K562 (cell line): ENCODE data around the gene TRMT44. TPM values are rescaled to one million over a fixed set of nuclear protein-coding genes. Genes with fewer than 3 reads are reported as not detected.

Source experiments
- EP300 ChIP-seq: IDR thresholded peaks from 2 replicates; pipeline ENCODE4 v1.6.1; 2012; ENCODE audit warnings: low read length, improper control_type of control experiment
- HDAC3 ChIP-seq: fragments of 450-650 bp; IDR thresholded peaks from 2 replicates; pipeline ENCODE4 v1.6.1; 2018; ENCODE audit warnings: borderline replicate concordance, mild to moderate bottlenecking, moderate library complexity; ENCODE audit not compliant: partially characterized antibody
- KDM1A ChIP-seq, 2 experiments: fragments of 450-650 bp; IDR thresholded peaks; 2 replicates each; pipeline ENCODE4 v1.6.1; 2016; ENCODE audit warnings: mild to moderate bottlenecking in 2 of 2
- L3MBTL2 ChIP-seq: fragments of 450-650 bp; IDR thresholded peaks from 2 replicates; pipeline ENCODE4 v1.6.1; 2016; ENCODE audit warnings: mild to moderate bottlenecking, moderate library complexity
- MTA3 ChIP-seq: fragments of 450-650 bp; formaldehyde crosslinking; IDR thresholded peaks from 2 replicates; pipeline ENCODE4 v1.6.1; 2017; ENCODE audit warnings: mild to moderate bottlenecking, borderline replicate concordance
- MYNN ChIP-seq, 2 experiments: sonication (generic); formaldehyde crosslinking in 1 of 2; IDR thresholded peaks; 2 replicates each; pipeline versions ENCODE4 v1.5.0 to v1.6.1; 2016 to 2020; ENCODE audit warnings: antibody characterized with exemption in 1 of 2, missing genetic modification reagents in 1 of 2
- POLR2G ChIP-seq: fragments of 200-400 bp; formaldehyde crosslinking; IDR thresholded peaks from 2 replicates; pipeline ENCODE4 v1.6.1; 2017; ENCODE audit warnings: low read depth, mild to moderate bottlenecking, antibody characterized with exemption, low read length, moderate library complexity
- RCOR1 ChIP-seq, 2 experiments: IDR thresholded peaks; 2 replicates each; pipeline ENCODE4 v1.6.1; 2012; ENCODE audit warnings: low read depth in 2 of 2, low read length in 2 of 2, borderline replicate concordance in 1 of 2, improper control_type of control experiment in 1 of 2
- REST ChIP-seq, 2 experiments: fragments of 450-650 bp; formaldehyde crosslinking in 1 of 2; IDR thresholded peaks; 2 replicates each; pipeline versions ENCODE4 v1.4.0 to v1.6.1; 2014 to 2020; ENCODE audit warnings: mild to moderate bottlenecking in 2 of 2, borderline replicate concordance in 1 of 2, low read depth in 1 of 2
- ZBTB12 ChIP-seq: fragments of 250-450 bp; sonication (Bioruptor Pico); IDR thresholded peaks from 2 replicates; pipeline ENCODE4 v1.4.0; 2020
- ZBTB33 ChIP-seq: sonication (generic); formaldehyde crosslinking; IDR thresholded peaks from 2 replicates; pipeline ENCODE4 v1.8.1; 2023; ENCODE audit warnings: mild to moderate bottlenecking, missing genetic modification reagents
- ZNF184 ChIP-seq: sonication (generic); formaldehyde crosslinking; IDR thresholded peaks from 2 replicates; pipeline ENCODE4 v1.5.0; 2020; ENCODE audit warnings: missing genetic modification reagents
- ZNF699 ChIP-seq: fragments of 250-450 bp; sonication (Bioruptor Pico); IDR thresholded peaks from 2 replicates; pipeline ENCODE4 v1.8.0; 2021; ENCODE audit warnings: mild to moderate bottlenecking, moderate library complexity; ENCODE audit not compliant: insufficient replicate concordance
- ZNF717 ChIP-seq: fragments of 250-450 bp; sonication (Bioruptor Pico); IDR thresholded peaks from 2 replicates; pipeline ENCODE4 v1.5.0; 2021
- polyA plus RNA-seq, 8 experiments: library from polyadenylated mRNA; depleted of rRNA in 4 of 8; stranded (reverse) in 5 of 8; unstranded in 3 of 8; fragments of >200 nt; fragmentation: Nextera tagmentation in 2 of 8; fragmentation: Illumina TruSeq in 1 of 8; extraction: Ambion mirVana in 2 of 8; extraction: Trizol in 1 of 8; gene quantifications; 2 replicates each; pipeline versions ENCODE4 v1.2.1 to v1.2.3, GENCODE V29; 2011 to 2014; ENCODE audit warnings: inconsistent platforms in 1 of 8, missing spikeins in 1 of 8
- total RNA-seq, 7 experiments: library from RNA; depleted of rRNA in 6 of 7; stranded (reverse); fragments of >200 nt in 6 of 7; fragmentation: Illumina TruSeq in 2 of 7; extraction: Trizol in 2 of 7; gene quantifications; 2 replicates each; pipeline versions ENCODE4 v1.2.1 to v1.2.3, GENCODE V29; 2011 to 2021; ENCODE audit warnings: low replicate concordance in 1 of 7

Gene TRMT44
- total and polyA plus RNA-seq, 9 of the 15 experiments (the other 6 are each of a cell fraction or from before 2014, with no cell fraction given) = 1.2 to 18.6 (median 10.0) TPM

GRCh38 chr4:8478801-8479744 lies 38.5 kb downstream of the TRMT44 start (continued):
- TF ChIP-seq ZBTB33 (CRISPR knock-in tag) (peak; percentile 99), EP300 (peak; percentile 96), MTA3 (peak; percentile 83; the same call in 1 of the 2 replicates), RCOR1 (IDR thresholded peaks at IDR 0.05; ENCODE audit: borderline replicate concordance in 1 of 2, low read depth in 2 of 2, low read length in 2 of 2) (peak in 1 of 2 experiments; percentile 79; a peak in 1 of 4 replicates), REST (IDR thresholded peaks at IDR 0.05; ENCODE audit: borderline replicate concordance) (0 out of 2 replicates have a peak, but pooled peaks have one; percentile 29), REST (CRISPR knock-in tag; IDR thresholded peaks at IDR 0.05; ENCODE audit: low read depth) (no peak), ZNF717 (CRISPR knock-in tag) (no peak), KDM1A (IDR thresholded peaks at IDR 0.05) (no peak), ZNF699 (CRISPR knock-in tag) (no peak), POLR2G (no peak), HDAC3 (peak; percentile 71), ZNF184 (CRISPR knock-in tag) (no peak), ZBTB12 (CRISPR knock-in tag) (no peak), MYNN (IDR thresholded peaks at IDR 0.05) (no peak), MYNN (CRISPR knock-in tag; IDR thresholded peaks at IDR 0.05) (no peak), L3MBTL2 (peak; percentile 98)
